Sciatic nerve (tissue), 2 donors: ENCODE measurements around the gene ERICH6B. TPM values are rescaled to one million over a fixed set of nuclear protein-coding genes. Genes with fewer than 3 reads are reported as not detected.

Source experiments
- ATAC-seq: fragments of 200-7000 bp; cut with Tn5 transposase; one replicate; pipeline ENCODE4 v1.9.1; 2020; ENCODE audit warnings: mild to moderate bottlenecking, moderate library complexity
- DNase-seq: peaks from one replicate; pipeline ENCODE4 v3.0.0-alpha.2; 2020; ENCODE audit warnings: low spot score
- intact Hi-C: fragments of 100-400 bp; cut with DNase I; formaldehyde crosslinking; loops from one replicate; pipeline ENCODE4 v1.14.2; 2022
- total RNA-seq: library from RNA; stranded (reverse); fragmentation: NEBNext Ultra II Directional; extraction: Animal tissue kit (Norgen Biotek cat#: 25700); gene quantifications from one replicate; pipeline ENCODE4 v1.2.1, GENCODE V29; 2021
- donor health status: DM: no; HTN: no; CAD: no.
- donor health status: DM: no; HTN: no; CAD: no.

Gene ERICH6B
- total RNA-seq, 1 donor from 2014 or later, result not detected

- ATAC-seq, result no peak
- intact Hi-C loops, result no loop called here
- no peak for DNase-seq
Measured at GRCh38 chr13:45548281-45548680, 67.3 kb downstream of the ERICH6B start.

- DNase-seq, result no peak
- no peak for ATAC-seq
- intact Hi-C loops, result no loop called here
Measured at GRCh38 chr13:45546410-45546765, 69.2 kb downstream of the ERICH6B start.

DNA sequence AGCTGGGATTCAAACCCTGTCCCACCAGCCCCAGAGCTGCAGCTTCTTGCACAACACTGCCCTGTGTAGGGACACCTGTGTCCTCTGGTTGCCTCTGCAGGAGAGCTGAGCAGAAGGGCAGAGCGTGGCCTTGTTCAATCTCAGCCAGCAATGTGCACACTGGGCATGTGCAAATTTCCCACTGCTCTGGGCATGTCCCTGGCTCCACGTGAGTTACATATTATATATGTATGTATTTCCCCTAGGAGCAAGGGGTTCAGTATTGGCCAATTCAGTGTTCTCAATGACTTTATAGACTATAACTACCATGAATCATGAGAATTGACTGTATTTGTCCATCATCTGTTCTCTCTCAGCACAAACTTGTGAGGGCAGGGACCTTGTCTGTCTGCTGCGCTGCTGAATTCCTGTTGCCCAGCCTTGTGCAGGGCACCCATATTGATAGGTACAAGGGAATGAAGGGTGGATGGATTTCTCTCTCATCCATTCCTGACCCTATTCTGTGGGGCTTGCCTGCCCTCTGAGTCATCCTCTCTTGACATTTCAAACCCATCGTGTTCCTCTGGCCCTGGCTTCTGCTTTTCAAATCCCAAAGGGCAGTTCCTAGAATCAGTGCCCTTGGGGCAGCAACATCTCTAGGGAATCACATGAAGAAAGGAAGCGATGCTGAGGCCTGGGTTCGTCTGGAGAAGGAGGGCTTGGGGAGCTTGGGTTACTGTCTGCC, 69.7 kb downstream of the ERICH6B start:
- ATAC-seq, result no peak
- intact Hi-C loops, result no loop called here
- no peak for DNase-seq

DNA sequence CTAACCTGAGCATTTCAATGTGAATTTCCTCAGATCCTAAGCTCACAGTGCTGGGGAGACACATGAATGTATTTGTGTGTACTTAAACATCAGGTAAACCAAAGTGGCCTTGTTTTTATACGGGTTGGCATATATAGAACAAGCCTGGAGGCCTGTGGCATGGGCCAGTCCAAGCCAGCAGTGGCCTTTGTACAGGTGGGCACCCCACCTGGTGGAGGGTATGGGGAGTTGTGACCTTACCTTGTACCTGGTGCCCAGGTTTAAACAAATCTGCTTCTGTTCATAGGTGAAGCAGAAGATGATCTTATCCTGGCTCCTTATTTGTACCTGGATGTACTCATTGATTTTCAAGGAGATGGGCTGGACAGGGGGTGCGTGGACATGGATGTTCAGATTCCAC, 71.0 kb downstream of the ERICH6B start:
- DNase-seq (no peak), ATAC-seq (no peak)
- intact Hi-C loops, result no loop called here

- no peak for ATAC-seq
Measured at GRCh38 chr13:45542878-45543277, 72.7 kb downstream of the ERICH6B start.

DNA sequence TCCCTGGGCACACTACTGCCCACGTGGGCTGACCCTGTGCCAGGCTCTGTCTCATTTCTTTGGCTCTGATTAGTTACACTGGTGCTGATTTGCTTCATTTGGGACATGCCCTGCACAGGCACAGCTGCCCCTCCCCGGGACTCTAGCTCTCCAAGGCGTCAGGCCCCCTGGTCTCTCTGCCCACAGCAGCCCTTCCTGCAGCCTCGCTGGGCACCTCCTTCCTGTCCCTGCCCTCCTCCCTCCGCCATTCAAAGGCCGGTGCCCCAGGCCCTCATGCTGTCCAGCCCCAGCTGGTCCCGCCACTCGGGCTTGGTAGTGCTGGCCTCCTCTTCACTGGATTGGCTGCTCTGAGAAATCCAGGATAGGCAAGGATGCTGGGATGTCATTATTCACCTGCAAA, 73.1 kb downstream of the ERICH6B start:
- no peak for DNase-seq
- intact Hi-C loops, result no loop called here

More at GRCh38 chr13:45542878-45543277, 72.7 kb downstream of the ERICH6B start:
- DNase-seq, result no peak
- intact Hi-C loops, result no loop called here

DNA sequence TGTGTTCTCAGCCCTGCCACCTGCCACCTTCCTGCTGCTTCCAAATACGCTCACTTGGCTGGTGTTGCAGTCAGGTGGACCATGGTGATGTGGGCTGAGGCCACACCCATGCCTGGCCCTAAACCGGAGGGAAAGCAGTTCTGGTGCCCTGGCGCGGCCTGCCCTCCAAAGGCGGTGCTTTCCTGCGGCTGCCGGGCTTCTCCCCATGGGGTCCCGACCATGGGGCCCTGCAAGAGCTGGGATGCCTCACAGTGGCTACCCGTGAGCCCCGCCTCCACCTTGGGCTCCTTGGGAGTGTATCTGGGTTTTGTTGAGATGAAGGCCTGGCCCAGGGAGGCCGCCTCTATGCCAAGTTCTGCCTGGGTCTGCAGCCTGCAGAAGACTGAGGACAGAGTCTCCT, 73.7 kb downstream of the ERICH6B start:
- intact Hi-C loops, result no loop called here
- ATAC-seq, result no peak
- no peak for DNase-seq

More for the DNA sequence above, 73.1 kb downstream of the ERICH6B start:
- no peak for ATAC-seq

DNA sequence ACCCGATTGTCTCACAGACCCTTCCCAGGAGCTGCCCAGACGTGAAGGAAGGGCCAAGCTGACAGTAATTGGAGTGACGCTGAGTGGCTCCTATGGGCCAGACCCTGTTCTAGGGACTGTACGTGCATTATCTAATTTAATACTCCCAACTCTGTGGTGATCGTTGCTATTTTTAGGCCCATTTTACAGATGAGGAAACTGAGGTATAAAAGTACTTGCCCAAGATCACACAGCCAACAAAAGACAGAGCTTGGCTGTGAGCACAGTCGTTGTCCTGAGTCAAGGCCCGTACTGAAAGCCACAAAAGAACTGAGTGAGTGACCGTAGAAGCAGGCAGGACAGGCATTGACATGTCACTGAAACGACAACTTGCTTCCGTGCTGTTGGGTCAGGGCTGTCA, 74.7 kb downstream of the ERICH6B start:
- intact Hi-C loops, result no loop called here
- DNase-seq, result no peak
- ATAC-seq, result no peak

- no peak for ATAC-seq
Measured at GRCh38 chr13:45540195-45540594, 75.3 kb downstream of the ERICH6B start.

GRCh38 chr13:45538382-45538781, 77.2 kb downstream of the ERICH6B start:
- intact Hi-C loops, result no loop called here
- ATAC-seq (no peak), DNase-seq (no peak)

More at GRCh38 chr13:45540195-45540594, 75.3 kb downstream of the ERICH6B start:
- intact Hi-C loops, result no loop called here
- no peak for DNase-seq

DNA sequence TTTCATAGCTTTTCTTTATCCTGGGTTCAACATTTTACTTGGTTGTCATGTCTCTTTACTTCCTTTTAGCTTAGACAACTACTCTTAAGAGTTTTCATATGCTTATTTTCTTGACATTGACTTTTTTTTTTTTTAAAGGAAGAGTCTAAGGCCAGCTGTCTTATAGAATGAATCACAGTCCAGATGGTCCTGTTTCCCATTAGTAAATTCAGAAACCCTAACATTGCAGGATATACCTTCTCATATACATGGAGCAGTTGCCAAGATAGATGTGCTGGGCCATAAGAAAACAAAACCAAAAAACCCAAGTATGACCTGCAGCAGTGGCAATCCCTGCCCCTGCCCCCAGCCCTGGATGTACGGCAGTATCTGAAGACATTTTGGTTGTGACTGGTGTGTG, 78.0 kb downstream of the ERICH6B start:
- no peak for ATAC-seq
- DNase-seq, result no peak
- intact Hi-C loops, result no loop called here

- ATAC-seq (no peak), DNase-seq (no peak)
- intact Hi-C loops, result no loop called here
Measured at GRCh38 chr13:45536224-45536623, 79.3 kb downstream of the ERICH6B start.

DNA sequence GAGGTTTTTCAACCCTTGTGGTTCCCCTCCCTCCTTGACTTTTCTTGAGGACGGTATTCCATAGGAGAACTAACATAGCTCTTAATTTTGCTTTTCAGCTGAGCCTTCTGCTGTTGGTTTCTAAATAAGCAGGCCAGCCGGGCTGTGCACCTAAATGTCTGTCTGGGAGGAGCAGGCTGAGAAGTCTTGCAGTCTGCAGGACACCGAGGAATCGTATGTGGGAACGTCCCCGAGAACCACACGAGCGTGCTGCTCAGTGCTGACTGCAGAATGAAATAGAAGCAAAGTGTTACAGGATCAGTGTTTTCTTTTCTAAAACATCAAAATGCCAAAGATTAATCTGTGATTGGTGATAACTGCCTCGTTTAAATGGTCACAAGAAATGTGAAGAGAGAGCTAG, 80.9 kb downstream of the ERICH6B start:
- intact Hi-C loops, result no loop called here
- ATAC-seq, result no peak

DNA sequence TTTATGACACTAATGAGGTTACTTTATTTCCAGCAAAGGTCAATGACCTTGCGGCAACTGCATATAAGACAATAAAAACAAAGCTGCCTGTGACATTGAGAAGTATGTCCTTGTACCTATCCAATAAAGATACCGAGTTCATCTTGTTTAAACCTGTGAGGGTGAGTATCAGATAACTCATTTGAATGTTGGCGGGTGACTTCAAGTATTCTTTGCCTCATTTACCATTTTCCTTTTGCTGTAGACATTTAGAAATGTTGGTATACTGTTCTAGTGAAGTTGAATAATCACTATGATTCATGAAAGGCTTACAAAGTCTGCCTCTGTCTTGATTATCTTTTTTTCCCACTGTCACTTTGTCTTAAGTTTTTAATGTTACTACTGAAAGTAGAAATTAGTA, 85.8 kb downstream of the ERICH6B start:
- no peak for ATAC-seq
- DNase-seq, result no peak
- intact Hi-C loops, result no loop called here

More for the DNA sequence above, 80.9 kb downstream of the ERICH6B start:
- DNase-seq, result no peak

- DNase-seq (no peak), ATAC-seq (no peak)
- intact Hi-C loops, result no loop called here
Measured at GRCh38 chr13:45527699-45528462, 87.7 kb downstream of the ERICH6B start.

- intact Hi-C loops, result no loop called here
- DNase-seq, result no peak
- no peak for ATAC-seq
Measured at GRCh38 chr13:45522571-45522970, 93.0 kb downstream of the ERICH6B start.

GRCh38 chr13:45521297-45521696, 94.2 kb downstream of the ERICH6B start:
- DNase-seq (no peak), ATAC-seq (peak; percentile 65)
- intact Hi-C loops, result no loop called here

- intact Hi-C loops, result no loop called here
- ATAC-seq, result no peak
- no peak for DNase-seq
Measured at GRCh38 chr13:45519493-45519892, 96.0 kb downstream of the ERICH6B start.

- DNase-seq, result no peak
- no peak for ATAC-seq
- intact Hi-C loops, result no loop called here
Measured at GRCh38 chr13:45518525-45519245, 96.9 kb downstream of the ERICH6B start.

- no peak for DNase-seq
- ATAC-seq, result no peak
- intact Hi-C loops, result no loop called here
Measured at GRCh38 chr13:45516757-45517156, 98.8 kb downstream of the ERICH6B start.
